Measurements from ENCODE around the gene ST3GAL4. TPM values are rescaled to one million over a fixed set of nuclear protein-coding genes. Genes with fewer than 3 reads are reported as not detected.

ST3GAL4 gene
- total and polyA plus RNA-seq, 9 of the 15 experiments (the other 6 are each of a cell fraction or from before 2014, with no cell fraction given) = 0.27 to 22.9 (median 10.5) TPM

DNA sequence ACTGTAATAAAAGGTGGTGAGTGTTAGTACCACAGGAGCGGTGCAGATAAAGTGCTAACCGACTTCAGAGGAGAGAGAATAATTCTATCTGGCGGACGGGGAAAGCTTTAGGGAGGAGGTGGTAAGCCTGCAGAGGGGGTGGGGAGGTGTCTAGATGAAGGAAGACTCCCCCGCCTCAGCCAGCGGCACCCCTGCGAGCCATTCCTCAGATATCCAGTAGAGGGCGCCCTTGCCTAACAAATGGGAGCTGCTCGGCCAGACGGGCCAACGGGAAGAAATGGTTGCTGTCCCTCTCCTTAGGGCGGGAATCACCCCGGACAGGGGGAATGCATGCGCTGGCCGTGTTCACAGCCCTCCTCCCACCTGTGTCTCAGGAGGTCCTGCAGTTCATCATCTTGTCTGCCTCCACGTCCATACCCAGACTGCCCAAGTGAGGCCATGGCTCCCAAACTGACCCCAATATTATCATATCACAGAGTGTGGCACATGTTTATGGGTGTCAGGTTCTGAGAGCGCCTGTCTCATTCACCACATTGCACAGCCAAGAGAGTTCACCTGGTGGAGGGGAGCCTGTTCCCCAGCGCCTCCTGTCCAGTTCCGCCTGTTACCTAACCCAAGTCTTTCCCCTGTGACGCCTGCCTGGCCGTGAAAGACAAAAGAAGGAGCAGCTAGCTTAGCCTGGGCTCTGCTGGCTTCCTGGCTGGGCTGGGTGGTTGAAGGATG is 85.5 kb downstream of the ST3GAL4 start (continued):
- TF ChIP-seq ILF3 (IDR thresholded peaks at IDR 0.05; ENCODE audit: borderline replicate concordance) (no peak), EWSR1 (IDR thresholded peaks at IDR 0.05; ENCODE audit: borderline replicate concordance, low read depth, partially characterized antibody) (no peak), ZNF384 (IDR thresholded peaks at IDR 0.05; ENCODE audit: low read depth, low read length) (no peak), NCOA1 (IDR thresholded peaks at IDR 0.05; ENCODE audit: low read depth) (no peak), ZKSCAN1 (IDR thresholded peaks at IDR 0.05; ENCODE audit: low read depth, low read length) (no peak), RFX1 (IDR thresholded peaks at IDR 0.05) (no peak), ESRRA (IDR thresholded peaks at IDR 0.05; ENCODE audit: borderline replicate concordance, low read depth) (no peak), FOXK1 (CRISPR knock-in tag; IDR thresholded peaks at IDR 0.05; ENCODE audit: borderline replicate concordance) (no peak), ZNF23 (CRISPR knock-in tag; IDR thresholded peaks at IDR 0.05) (no peak), SRSF1 (IDR thresholded peaks at IDR 0.05; ENCODE audit: low read depth, low read length) (no peak), COPS2 (conservative IDR thresholded peaks at IDR 0.05) (no peak), YY1 (IDR thresholded peaks at IDR 0.05; ENCODE audit: borderline replicate concordance in 1 of 3, control insufficient read depth in 1 of 3, extremely low read depth in 1 of 3, insufficient read depth in 3 of 3, insufficient read length in 1 of 3, insufficient replicate concordance in 2 of 3, low read depth in 1 of 3, low read length in 2 of 3) (peak in 2 of 3 experiments; percentile 17 to 51), MED1 (CRISPR knock-in tag; IDR thresholded peaks at IDR 0.05; ENCODE audit: borderline replicate concordance) (no peak), ZNF24 (IDR thresholded peaks at IDR 0.05) (peak; percentile 70; the same call in 1 of the 2 replicates), CBFB (CRISPR knock-in tag; IDR thresholded peaks at IDR 0.05) (no peak), POLR2AphosphoS5 (IDR thresholded peaks at IDR 0.05; ENCODE audit: control insufficient read depth, insufficient read depth, low read depth, low read length) (no peak), FOXA1 (IDR thresholded peaks at IDR 0.05; ENCODE audit: borderline replicate concordance) (no peak)
- TF ChIP-seq, protein P1, sequence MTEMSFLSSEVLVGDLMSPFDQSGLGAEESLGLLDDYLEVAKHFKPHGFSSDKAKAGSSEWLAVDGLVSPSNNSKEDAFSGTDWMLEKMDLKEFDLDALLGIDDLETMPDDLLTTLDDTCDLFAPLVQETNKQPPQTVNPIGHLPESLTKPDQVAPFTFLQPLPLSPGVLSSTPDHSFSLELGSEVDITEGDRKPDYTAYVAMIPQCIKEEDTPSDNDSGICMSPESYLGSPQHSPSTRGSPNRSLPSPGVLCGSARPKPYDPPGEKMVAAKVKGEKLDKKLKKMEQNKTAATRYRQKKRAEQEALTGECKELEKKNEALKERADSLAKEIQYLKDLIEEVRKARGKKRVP (CRISPR knock-in tag; IDR thresholded peaks at IDR 0.05) = no peak
- TF ChIP-seq, protein P2, sequence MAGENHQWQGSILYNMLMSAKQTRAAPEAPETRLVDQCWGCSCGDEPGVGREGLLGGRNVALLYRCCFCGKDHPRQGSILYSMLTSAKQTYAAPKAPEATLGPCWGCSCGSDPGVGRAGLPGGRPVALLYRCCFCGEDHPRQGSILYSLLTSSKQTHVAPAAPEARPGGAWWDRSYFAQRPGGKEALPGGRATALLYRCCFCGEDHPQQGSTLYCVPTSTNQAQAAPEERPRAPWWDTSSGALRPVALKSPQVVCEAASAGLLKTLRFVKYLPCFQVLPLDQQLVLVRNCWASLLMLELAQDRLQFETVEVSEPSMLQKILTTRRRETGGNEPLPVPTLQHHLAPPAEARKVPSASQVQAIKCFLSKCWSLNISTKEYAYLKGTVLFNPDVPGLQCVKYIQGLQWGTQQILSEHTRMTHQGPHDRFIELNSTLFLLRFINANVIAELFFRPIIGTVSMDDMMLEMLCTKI (IDR thresholded peaks at IDR 0.05; ENCODE audit: partially characterized antibody) = no peak
- TF ChIP-seq, protein P3, sequence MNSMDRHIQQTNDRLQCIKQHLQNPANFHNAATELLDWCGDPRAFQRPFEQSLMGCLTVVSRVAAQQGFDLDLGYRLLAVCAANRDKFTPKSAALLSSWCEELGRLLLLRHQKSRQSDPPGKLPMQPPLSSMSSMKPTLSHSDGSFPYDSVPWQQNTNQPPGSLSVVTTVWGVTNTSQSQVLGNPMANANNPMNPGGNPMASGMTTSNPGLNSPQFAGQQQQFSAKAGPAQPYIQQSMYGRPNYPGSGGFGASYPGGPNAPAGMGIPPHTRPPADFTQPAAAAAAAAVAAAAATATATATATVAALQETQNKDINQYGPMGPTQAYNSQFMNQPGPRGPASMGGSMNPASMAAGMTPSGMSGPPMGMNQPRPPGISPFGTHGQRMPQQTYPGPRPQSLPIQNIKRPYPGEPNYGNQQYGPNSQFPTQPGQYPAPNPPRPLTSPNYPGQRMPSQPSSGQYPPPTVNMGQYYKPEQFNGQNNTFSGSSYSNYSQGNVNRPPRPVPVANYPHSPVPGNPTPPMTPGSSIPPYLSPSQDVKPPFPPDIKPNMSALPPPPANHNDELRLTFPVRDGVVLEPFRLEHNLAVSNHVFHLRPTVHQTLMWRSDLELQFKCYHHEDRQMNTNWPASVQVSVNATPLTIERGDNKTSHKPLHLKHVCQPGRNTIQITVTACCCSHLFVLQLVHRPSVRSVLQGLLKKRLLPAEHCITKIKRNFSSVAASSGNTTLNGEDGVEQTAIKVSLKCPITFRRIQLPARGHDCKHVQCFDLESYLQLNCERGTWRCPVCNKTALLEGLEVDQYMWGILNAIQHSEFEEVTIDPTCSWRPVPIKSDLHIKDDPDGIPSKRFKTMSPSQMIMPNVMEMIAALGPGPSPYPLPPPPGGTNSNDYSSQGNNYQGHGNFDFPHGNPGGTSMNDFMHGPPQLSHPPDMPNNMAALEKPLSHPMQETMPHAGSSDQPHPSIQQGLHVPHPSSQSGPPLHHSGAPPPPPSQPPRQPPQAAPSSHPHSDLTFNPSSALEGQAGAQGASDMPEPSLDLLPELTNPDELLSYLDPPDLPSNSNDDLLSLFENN (IDR thresholded peaks at IDR 0.05; ENCODE audit: low read depth in 2 of 2, low read length in 2 of 2) = no peak
- TF ChIP-seq, protein P4, sequence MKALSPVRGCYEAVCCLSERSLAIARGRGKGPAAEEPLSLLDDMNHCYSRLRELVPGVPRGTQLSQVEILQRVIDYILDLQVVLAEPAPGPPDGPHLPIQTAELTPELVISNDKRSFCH (CRISPR knock-in tag; IDR thresholded peaks at IDR 0.05) = no peak
- TF ChIP-seq, protein P4 (tag; IDR thresholded peaks at IDR 0.05) = no peak

Data from K562 (cell line).